ENCODE data around the gene DHRS13. TPM values are rescaled to one million over a fixed set of nuclear protein-coding genes. Genes with fewer than 3 reads are reported as not detected.

DHRS13 gene
- total RNA-seq, 1 donor from 2014 or later = 3.1 TPM

- H3K27me3 ChIP-seq (ENCODE audit: low read depth) = no peaks in the 10 kb centered on the region
- no peaks in the 10 kb centered on the region for H3K4me1 ChIP-seq
- no peak overlapping the region for H3K27ac ChIP-seq (replicated peaks)
- no peaks in the 10 kb centered on the region for H3K9me3 ChIP-seq (replicated peaks)
- H3K4me3 ChIP-seq = no peak overlapping the region
- peaks cover 12% of the 10 kb centered on the region for H3K36me3 ChIP-seq
- no peak for TF ChIP-seq CTCF (IDR thresholded peaks at IDR 0.05; ENCODE audit: borderline replicate concordance)
- intact Hi-C loops (cut with micrococcal nuclease) = no loop called here
- DNase-seq = no peak
Observed at GRCh38 chr17:28874750-28875149, 28.1 kb downstream of the DHRS13 start.

- Histone ChIP-seq H3K27ac (replicated peaks) (no peak overlapping the region), H3K4me3 (no peak overlapping the region), H3K4me1 (no peaks in the 10 kb centered on the region), H3K9me3 (replicated peaks) (no peaks in the 10 kb centered on the region), H3K36me3 (peaks cover 3% of the 10 kb centered on the region), H3K27me3 (ENCODE audit: low read depth) (no peaks in the 10 kb centered on the region)
- intact Hi-C loops (cut with micrococcal nuclease) = no loop called here
- TF ChIP-seq CTCF (IDR thresholded peaks at IDR 0.05; ENCODE audit: borderline replicate concordance) = no peak
- DNase-seq = no peak
Observed at GRCh38 chr17:28873839-28874238, 29.0 kb downstream of the DHRS13 start.

GRCh38 chr17:28871056-28871579 lies 31.8 kb downstream of the DHRS13 start:
- H3K36me3 ChIP-seq = no peaks in the 10 kb centered on the region

GRCh38 chr17:28867276-28867675 lies 35.6 kb downstream of the DHRS13 start:
- no peaks in the 10 kb centered on the region for H3K9me3 ChIP-seq (replicated peaks)
- H3K36me3 ChIP-seq = no peaks in the 10 kb centered on the region
- DNase-seq = no peak
- no peaks in the 10 kb centered on the region for H3K27me3 ChIP-seq (ENCODE audit: low read depth)
- H3K4me1 ChIP-seq = no peaks in the 10 kb centered on the region
- TF ChIP-seq CTCF (IDR thresholded peaks at IDR 0.05; ENCODE audit: borderline replicate concordance) = no peak
- intact Hi-C loops (cut with micrococcal nuclease) = no loop called here
- no peak overlapping the region for H3K4me3 ChIP-seq
- no peak overlapping the region for H3K27ac ChIP-seq (replicated peaks)

More at GRCh38 chr17:28871056-28871579, 31.8 kb downstream of the DHRS13 start:
- no peak overlapping the region for H3K27ac ChIP-seq (replicated peaks)
- intact Hi-C loops (cut with micrococcal nuclease) = no loop called here
- no peaks in the 10 kb centered on the region for H3K27me3 ChIP-seq (ENCODE audit: low read depth)
- no peak for DNase-seq
- no peaks in the 10 kb centered on the region for H3K4me1 ChIP-seq
- H3K4me3 ChIP-seq = no peak overlapping the region
- no peaks in the 10 kb centered on the region for H3K9me3 ChIP-seq (replicated peaks)
- no peak for TF ChIP-seq CTCF (IDR thresholded peaks at IDR 0.05; ENCODE audit: borderline replicate concordance)

GRCh38 chr17:28865946-28866752 lies 36.7 kb downstream of the DHRS13 start:
- intact Hi-C loops (cut with micrococcal nuclease) = no loop called here
- no peak for DNase-seq
- H3K4me1 ChIP-seq = no peaks in the 10 kb centered on the region

More at GRCh38 chr17:28865946-28866752, 36.7 kb downstream of the DHRS13 start:
- no peaks in the 10 kb centered on the region for H3K27me3 ChIP-seq (ENCODE audit: low read depth)
- no peak for TF ChIP-seq CTCF (IDR thresholded peaks at IDR 0.05; ENCODE audit: borderline replicate concordance)
- H3K9me3 ChIP-seq (replicated peaks) = no peaks in the 10 kb centered on the region
- no peak overlapping the region for H3K4me3 ChIP-seq
- H3K27ac ChIP-seq (replicated peaks) = no peak overlapping the region
- H3K36me3 ChIP-seq = no peaks in the 10 kb centered on the region

Data from left ventricle myocardium inferior (tissue), 1 donor.